ENCODE data around the gene HOXD13. TPM values are rescaled to one million over a fixed set of nuclear protein-coding genes. Genes with fewer than 3 reads are reported as not detected.

The HOXD13 gene
- total and polyA plus RNA-seq, 7 experiments from 2014 or later: not detected

DNA sequence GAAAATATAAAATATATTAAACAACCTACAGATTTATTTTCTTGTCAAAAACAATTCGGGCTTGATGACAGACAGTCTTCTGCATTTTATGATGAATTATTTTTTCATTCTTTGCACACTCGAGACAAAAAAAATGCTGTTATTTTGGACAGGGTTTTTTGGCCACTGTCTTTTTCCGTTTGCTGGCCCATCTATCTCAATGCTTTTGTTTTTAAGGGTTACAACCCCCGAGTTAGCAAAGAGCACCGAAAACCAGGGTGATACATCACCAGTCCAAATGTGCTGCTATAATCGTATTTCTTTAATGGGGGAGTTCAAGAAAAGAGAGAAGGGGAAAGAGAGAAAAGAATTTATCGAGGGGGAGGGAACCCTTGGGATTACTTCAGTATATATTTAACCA, 16.5 kb upstream of the HOXD13 start:
- H3K27me3 ChIP-seq (ENCODE audit: control insufficient read depth in 2 of 2, insufficient read depth in 2 of 2, low read length in 2 of 2): peaks cover 37 to 69% of the 10 kb centered on the region in 2 donors
- no peak for DNase-seq
- H3K4me3 ChIP-seq (ENCODE audit: low read length): no peak overlapping the region
- Mint-ChIP-seq H3K27me3 (peaks cover 77 to 85% (median 80%) of the 10 kb centered on the region in 5 donors), H3K4me1 (peaks cover 0 to 17% (median 14%) of the 10 kb centered on the region in 7 donors), H3K27ac (peak overlapping the region in 3 of 9 donors; percentile 0 to 64 (median 9)), H3K36me3 (peaks cover 0 to 22% (median 5%) of the 10 kb centered on the region in 5 donors), H3K4me3 (peak overlapping the region in 1 of 10 donors; percentile 22), H3K9me3 (peaks cover 6 to 52% (median 28%) of the 10 kb centered on the region in 11 donors)
- no peak overlapping the region for H3K27ac ChIP-seq (ENCODE audit: low read depth, low read length)
- peaks cover 0 to 7% of the 10 kb centered on the region in 2 donors for H3K4me1 ChIP-seq (ENCODE audit: control insufficient read depth in 2 of 2, insufficient read depth in 2 of 2, low read length in 2 of 2)
- CTCF ChIA-PET: interaction anchor here (0.5 kb wide), 1 partner anchor 702 kb away, joined by 3 read pairs; no protein-coding TSS in a partner anchor
- POLR2A ChIA-PET: no interaction called here
- peaks cover 0 to 25% (median 0%) of the 10 kb centered on the region in 3 experiments for H3K9me3 ChIP-seq (ENCODE audit: control insufficient read depth in 2 of 3, low read length in 3 of 3)
- no peaks in the 10 kb centered on the region for H3K36me3 ChIP-seq (ENCODE audit: control insufficient read depth in 2 of 3, insufficient read depth in 3 of 3, low read length in 3 of 3)
- intact Hi-C loops (cut with micrococcal nuclease): loop anchor here (2.0 to 5.0 kb wide), 4 partner anchors 36 to 1739 kb away; partner anchors contain the start of gene LNPK (in 1 of the 2)
- ATAC-seq: no peak

DNA sequence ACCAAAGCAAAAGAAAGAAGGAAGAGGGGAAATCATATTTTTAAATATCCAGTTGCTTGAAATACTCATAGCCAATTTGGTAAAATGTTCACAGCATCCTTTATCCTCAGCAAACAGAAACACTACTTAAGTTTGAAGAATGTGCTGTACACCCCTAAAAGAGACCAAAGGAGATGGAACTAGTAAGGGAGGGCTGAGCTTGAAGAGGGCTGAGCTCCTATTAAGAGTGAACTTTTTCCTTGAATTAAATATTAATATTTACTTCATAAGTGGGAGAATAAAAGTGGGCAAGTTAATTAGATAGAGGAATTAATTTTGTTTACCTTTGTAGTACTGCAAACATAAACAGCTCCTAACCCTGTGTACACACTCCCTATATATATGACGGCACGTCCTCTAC, 15.7 kb upstream of the HOXD13 start:
- Histone ChIP-seq H3K4me1 (ENCODE audit: control insufficient read depth in 2 of 2, insufficient read depth in 2 of 2, low read length in 2 of 2) (peaks cover 0 to 7% of the 10 kb centered on the region in 2 donors), H3K9me3 (ENCODE audit: control insufficient read depth in 2 of 3, low read length in 3 of 3) (peaks cover 0 to 32% (median 0%) of the 10 kb centered on the region in 3 experiments), H3K4me3 (ENCODE audit: low read length) (no peak overlapping the region), H3K27me3 (ENCODE audit: control insufficient read depth in 2 of 2, insufficient read depth in 2 of 2, low read length in 2 of 2) (peaks cover 41 to 75% of the 10 kb centered on the region in 2 donors), H3K27ac (ENCODE audit: low read depth, low read length) (no peak overlapping the region), H3K36me3 (ENCODE audit: control insufficient read depth in 2 of 3, insufficient read depth in 3 of 3, low read length in 3 of 3) (no peaks in the 10 kb centered on the region)
- Mint-ChIP-seq H3K27me3 (peaks cover 73 to 86% (median 81%) of the 10 kb centered on the region in 5 donors), H3K4me3 (no peak overlapping the region), H3K9me3 (peaks cover 7 to 60% (median 30%) of the 10 kb centered on the region in 11 donors), H3K36me3 (peaks cover 0 to 29% (median 5%) of the 10 kb centered on the region in 5 donors), H3K4me1 (peaks cover 0 to 21% (median 13%) of the 10 kb centered on the region in 7 donors), H3K27ac (peak overlapping the region in 3 of 9 donors; percentile 0 to 51 (median 33))
- ATAC-seq (no peak), DNase-seq (no peak)
- ChIA-PET CTCF (no interaction called here), POLR2A (no interaction called here)
- intact Hi-C loops (cut with micrococcal nuclease): loop anchor here (2.0 to 5.0 kb wide), 4 partner anchors 36 to 1739 kb away; partner anchors contain the start of gene LNPK (in 1 of the 2)

DNA sequence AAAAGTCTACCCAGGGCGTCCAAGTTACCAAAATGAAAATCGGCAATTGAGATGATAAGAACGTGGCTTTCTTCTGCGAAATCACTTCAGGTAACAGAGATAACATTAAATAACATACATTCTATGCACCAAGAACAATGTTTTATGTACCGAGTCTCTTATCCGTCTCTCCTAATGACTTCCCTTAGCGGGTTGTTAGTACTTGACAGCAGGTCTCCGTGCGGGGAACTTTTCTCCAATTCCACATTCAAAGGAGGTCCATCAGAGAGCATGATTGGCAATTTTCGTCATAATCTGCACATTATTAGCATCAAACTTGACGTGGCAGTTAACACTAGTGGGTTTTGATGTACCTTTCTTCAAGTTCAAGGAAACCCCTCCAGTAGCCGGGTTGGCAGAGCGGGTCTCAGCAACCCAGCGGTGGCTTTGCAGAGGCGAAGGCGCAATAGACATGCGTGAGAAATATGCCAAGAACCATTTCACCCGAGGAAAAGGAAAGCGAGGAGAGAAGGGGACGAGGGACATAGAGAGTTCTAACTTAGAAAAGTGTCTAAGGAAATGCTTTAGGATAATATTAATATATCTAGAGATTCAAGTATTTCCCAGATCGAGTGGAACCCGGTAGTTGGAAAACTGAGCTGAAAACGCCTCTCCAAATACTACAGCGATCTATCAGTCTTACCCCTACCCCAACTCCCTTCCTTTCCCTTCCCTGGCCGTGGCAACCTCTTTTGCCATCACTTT, 13.8 kb upstream of the HOXD13 start:
- intact Hi-C loops (cut with micrococcal nuclease): loop anchor here (2.0 to 5.0 kb wide), 6 partner anchors 20 to 1741 kb away; partner anchors contain the start of gene HOXD12 (in 1 of the 2)
- ChIA-PET CTCF (no interaction called here), POLR2A (no interaction called here)
- Mint-ChIP-seq H3K27ac (peak overlapping the region in 7 of 9 donors; percentile 58 to 91 (median 85)), H3K27me3 (peaks cover 65 to 83% (median 79%) of the 10 kb centered on the region in 5 donors), H3K9me3 (peaks cover 7 to 76% (median 40%) of the 10 kb centered on the region in 11 donors), H3K36me3 (peaks cover 0 to 33% (median 5%) of the 10 kb centered on the region in 5 donors), H3K4me3 (peak overlapping the region in 8 of 10 donors; percentile 64 to 80 (median 72)), H3K4me1 (peaks cover 0 to 25% (median 14%) of the 10 kb centered on the region in 7 donors)
- peaks cover 0 to 51% (median 3%) of the 10 kb centered on the region in 3 experiments for H3K9me3 ChIP-seq (ENCODE audit: control insufficient read depth in 2 of 3, low read length in 3 of 3)
- DNase-seq: no peak
- H3K27me3 ChIP-seq (ENCODE audit: control insufficient read depth in 2 of 2, insufficient read depth in 2 of 2, low read length in 2 of 2): peaks cover 42 to 75% of the 10 kb centered on the region in 2 donors
- H3K4me3 ChIP-seq (ENCODE audit: low read length): no peak overlapping the region
- ATAC-seq: no peak
- no peak overlapping the region for H3K27ac ChIP-seq (ENCODE audit: low read depth, low read length)
- H3K36me3 ChIP-seq (ENCODE audit: control insufficient read depth in 2 of 3, insufficient read depth in 3 of 3, low read length in 3 of 3): no peaks in the 10 kb centered on the region
- peaks cover 0 to 7% of the 10 kb centered on the region in 2 donors for H3K4me1 ChIP-seq (ENCODE audit: control insufficient read depth in 2 of 2, insufficient read depth in 2 of 2, low read length in 2 of 2)

DNA sequence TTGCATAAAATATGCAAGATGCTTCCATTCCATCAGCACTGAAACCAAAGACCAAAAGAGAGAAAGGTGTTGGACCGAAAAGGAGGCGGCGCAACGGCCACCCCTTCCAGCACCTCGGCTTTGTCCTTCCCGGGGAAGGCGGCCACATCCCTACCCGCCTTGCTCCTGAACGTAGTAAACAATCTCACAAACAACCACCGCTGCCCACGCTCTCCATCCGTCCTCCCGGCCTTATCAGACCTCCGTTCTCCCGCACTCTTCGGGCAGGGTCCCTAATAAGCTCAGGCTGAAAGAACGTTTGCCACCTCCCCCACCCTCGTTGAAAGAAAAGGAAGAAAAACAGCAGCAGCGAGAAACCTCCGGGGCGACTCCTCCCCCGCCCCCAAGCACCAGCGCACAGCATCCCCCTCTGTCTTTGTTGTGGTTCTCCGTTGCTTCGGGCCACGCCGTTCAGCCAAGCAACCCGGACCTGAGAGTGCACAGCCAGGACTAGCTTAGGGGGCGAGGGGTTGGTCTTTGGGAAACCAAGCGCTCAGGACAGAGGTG, 13.2 kb upstream of the HOXD13 start:
- H3K4me3 Mint-ChIP-seq: peak overlapping the region; percentile 64 to 82 (median 72)
- H3K4me3 ChIP-seq (ENCODE audit: low read length): no peak overlapping the region
- no peak for DNase-seq
- H3K27me3 Mint-ChIP-seq: peaks cover 67 to 83% (median 80%) of the 10 kb centered on the region in 5 donors
- intact Hi-C loops (cut with micrococcal nuclease): loop anchor here (2.0 to 5.0 kb wide), 6 partner anchors 19 to 1742 kb away; partner anchors contain the start of gene HOXD12 (in 1 of the 2)
- H3K27ac ChIP-seq (ENCODE audit: low read depth, low read length): no peak overlapping the region
- H3K36me3 Mint-ChIP-seq: peaks cover 0 to 40% (median 5%) of the 10 kb centered on the region in 5 donors
- peaks cover 0 to 55% (median 8%) of the 10 kb centered on the region in 3 experiments for H3K9me3 ChIP-seq (ENCODE audit: control insufficient read depth in 2 of 3, low read length in 3 of 3)
- peaks cover 7 to 80% (median 46%) of the 10 kb centered on the region in 11 donors for H3K9me3 Mint-ChIP-seq
- ATAC-seq: no peak
- H3K27me3 ChIP-seq (ENCODE audit: control insufficient read depth in 2 of 2, insufficient read depth in 2 of 2, low read length in 2 of 2): peaks cover 41 to 79% of the 10 kb centered on the region in 2 donors
- H3K36me3 ChIP-seq (ENCODE audit: control insufficient read depth in 2 of 3, insufficient read depth in 3 of 3, low read length in 3 of 3): no peaks in the 10 kb centered on the region
- ChIA-PET POLR2A (no interaction called here), CTCF (no interaction called here)
- H3K4me1 Mint-ChIP-seq: peaks cover 0 to 25% (median 15%) of the 10 kb centered on the region in 7 donors
- peak overlapping the region; percentile 32 to 91 (median 85) for H3K27ac Mint-ChIP-seq
- peaks cover 0 to 7% of the 10 kb centered on the region in 2 donors for H3K4me1 ChIP-seq (ENCODE audit: control insufficient read depth in 2 of 2, insufficient read depth in 2 of 2, low read length in 2 of 2)

DNA sequence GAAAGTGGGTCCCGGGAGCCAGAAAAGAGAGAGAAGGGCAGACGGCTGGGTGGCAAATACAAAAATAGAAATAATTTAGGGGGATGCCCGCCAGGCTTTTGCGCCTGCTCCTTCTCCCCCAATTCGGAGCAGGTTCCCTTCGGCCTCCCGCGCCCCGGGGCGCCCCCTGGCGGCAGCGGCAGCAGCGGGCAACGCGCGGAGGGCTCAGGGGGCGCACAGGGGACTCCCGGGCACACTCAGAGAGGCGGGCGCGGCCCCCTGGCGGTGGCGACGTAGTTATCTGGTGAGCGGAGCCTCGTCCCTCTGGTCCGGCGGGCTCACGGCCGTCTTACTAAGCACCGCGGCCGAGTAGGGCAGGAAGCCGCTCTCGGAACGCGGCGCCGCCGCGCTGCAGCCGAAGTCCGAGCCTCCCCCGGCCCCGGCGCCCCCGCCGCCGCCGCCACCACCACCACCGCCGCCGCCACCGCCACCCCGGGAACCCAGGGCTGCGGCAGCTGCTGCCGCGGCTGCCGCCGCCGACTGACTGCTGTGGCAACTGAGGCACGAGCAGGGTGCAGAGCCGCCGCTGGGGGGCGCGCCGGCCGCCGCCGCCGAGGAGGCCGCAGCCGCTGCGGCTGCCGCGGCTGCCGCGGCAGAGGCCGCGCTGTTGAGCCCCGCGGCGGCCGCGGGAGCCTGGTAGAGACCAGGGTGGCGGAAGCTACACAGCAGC, 12.5 kb upstream of the HOXD13 start:
- Mint-ChIP-seq H3K36me3 (peaks cover 0 to 45% (median 5%) of the 10 kb centered on the region in 5 donors), H3K27me3 (peaks cover 67 to 83% (median 80%) of the 10 kb centered on the region in 5 donors), H3K9me3 (peaks cover 7 to 84% (median 51%) of the 10 kb centered on the region in 11 donors), H3K4me3 (peak overlapping the region; percentile 64 to 82 (median 76)), H3K27ac (peak overlapping the region in 6 of 9 donors; percentile 58 to 98 (median 90)), H3K4me1 (peaks cover 0 to 29% (median 15%) of the 10 kb centered on the region in 7 donors)
- DNase-seq (no peak), ATAC-seq (peak; percentile 48)
- ChIA-PET POLR2A (no interaction called here), CTCF (no interaction called here)
- no peaks in the 10 kb centered on the region for H3K36me3 ChIP-seq (ENCODE audit: control insufficient read depth in 2 of 3, insufficient read depth in 3 of 3, low read length in 3 of 3)
- no peak overlapping the region for H3K4me3 ChIP-seq (ENCODE audit: low read length)
- H3K4me1 ChIP-seq (ENCODE audit: control insufficient read depth in 2 of 2, insufficient read depth in 2 of 2, low read length in 2 of 2): peaks cover 0 to 7% of the 10 kb centered on the region in 2 donors
- H3K9me3 ChIP-seq (ENCODE audit: control insufficient read depth in 2 of 3, low read length in 3 of 3): peaks cover 0 to 59% (median 8%) of the 10 kb centered on the region in 3 experiments
- peaks cover 41 to 79% of the 10 kb centered on the region in 2 donors for H3K27me3 ChIP-seq (ENCODE audit: control insufficient read depth in 2 of 2, insufficient read depth in 2 of 2, low read length in 2 of 2)
- no peak overlapping the region for H3K27ac ChIP-seq (ENCODE audit: low read depth, low read length)
- intact Hi-C loops (cut with micrococcal nuclease): loop anchor here (2.0 to 10.0 kb wide), 7 partner anchors 19 to 1745 kb away; partner anchors contain the start of genes HOXD12 (in 1 of the 2) and SP9 (in 1 of the 2)
